IPS-NIHi11 (cell line): ENCODE measurements around the gene NOS1AP.
A peak's percentile ranks its signal among the peaks of the same experiment; 100 is the strongest.
"Not testable (repeated sequence)": the region's sequence is repeated elsewhere in the genome, so short reads cannot be mapped to it uniquely, and the experiment has no call there.

ENCODE experiments used
- DNase-seq: peaks from one replicate; pipeline ENCODE4 v3.0.0; 2012; ENCODE audit warnings: mixed read lengths, low spot score

NOS1AP gene

GRCh38 chr1:162069334-162070093, at the start of gene NOS1AP:
Gene NOS1AP (plus strand): TSS chr1:162069691. CDS start chr1:162070178, 487 bp downstream.
- DNase-seq: peak; percentile 92

DNA sequence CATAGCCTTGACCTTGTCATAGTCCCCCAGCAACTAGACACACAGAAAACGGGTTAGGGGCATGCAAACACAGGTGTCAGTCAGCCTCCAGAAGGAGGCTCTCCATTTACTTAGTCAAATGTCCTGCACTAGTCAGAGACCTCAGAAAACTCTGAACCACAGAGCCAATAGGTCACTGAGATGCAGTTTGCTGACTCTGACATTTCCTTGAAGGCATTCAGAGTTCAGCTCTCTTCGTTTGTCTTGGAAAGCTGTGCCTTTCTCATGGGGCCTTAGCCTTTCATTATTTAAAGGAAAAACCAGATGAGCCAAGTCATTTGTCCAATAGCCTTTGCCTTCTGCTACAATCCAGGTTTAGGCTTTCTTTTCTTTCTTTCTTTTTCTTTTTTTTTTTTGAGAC, 49.3 kb upstream of the NOS1AP start:
- no peak for DNase-seq

GRCh38 chr1:162021124-162021523, 48.4 kb upstream of the NOS1AP start:
- no peak for DNase-seq

DNA sequence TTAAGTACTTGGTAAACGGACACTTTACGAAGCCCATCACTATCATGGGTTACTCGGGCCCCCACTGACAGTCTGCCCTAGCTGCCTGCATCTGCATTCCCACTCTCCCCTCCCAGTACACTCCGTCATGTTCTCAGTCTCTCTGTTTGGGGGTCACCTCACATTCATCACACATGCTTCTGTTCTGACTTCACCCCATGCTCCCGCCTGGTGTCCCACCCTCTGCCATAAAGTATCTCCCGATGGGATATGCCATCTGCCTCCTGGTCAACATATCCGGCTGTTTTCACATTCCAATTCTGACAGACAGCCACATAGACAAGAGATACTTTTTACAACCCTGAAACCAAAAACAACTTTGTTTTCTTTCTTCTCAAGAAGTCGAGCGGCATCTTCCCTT, 46.9 kb upstream of the NOS1AP start:
- no peak for DNase-seq

DNA sequence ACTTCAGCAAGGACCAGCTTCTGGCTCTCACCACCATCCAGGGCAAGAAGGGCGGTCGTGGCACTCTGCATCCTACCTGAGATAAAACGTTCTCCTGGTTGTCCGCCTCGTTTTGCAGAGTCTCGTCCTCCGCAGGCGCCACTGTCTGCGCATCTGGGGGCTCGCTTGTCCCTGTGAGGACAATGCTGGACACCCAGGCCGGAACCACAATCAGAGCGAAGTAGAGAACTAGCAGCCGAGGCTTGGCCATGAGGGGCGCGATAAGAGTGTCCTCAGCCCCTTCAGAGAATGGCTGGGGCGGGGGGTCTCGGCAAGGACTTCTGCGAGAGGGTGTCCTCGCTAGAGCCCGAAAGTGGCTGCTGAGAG, 46.3 kb upstream of the NOS1AP start:
- DNase-seq: no peak

DNA sequence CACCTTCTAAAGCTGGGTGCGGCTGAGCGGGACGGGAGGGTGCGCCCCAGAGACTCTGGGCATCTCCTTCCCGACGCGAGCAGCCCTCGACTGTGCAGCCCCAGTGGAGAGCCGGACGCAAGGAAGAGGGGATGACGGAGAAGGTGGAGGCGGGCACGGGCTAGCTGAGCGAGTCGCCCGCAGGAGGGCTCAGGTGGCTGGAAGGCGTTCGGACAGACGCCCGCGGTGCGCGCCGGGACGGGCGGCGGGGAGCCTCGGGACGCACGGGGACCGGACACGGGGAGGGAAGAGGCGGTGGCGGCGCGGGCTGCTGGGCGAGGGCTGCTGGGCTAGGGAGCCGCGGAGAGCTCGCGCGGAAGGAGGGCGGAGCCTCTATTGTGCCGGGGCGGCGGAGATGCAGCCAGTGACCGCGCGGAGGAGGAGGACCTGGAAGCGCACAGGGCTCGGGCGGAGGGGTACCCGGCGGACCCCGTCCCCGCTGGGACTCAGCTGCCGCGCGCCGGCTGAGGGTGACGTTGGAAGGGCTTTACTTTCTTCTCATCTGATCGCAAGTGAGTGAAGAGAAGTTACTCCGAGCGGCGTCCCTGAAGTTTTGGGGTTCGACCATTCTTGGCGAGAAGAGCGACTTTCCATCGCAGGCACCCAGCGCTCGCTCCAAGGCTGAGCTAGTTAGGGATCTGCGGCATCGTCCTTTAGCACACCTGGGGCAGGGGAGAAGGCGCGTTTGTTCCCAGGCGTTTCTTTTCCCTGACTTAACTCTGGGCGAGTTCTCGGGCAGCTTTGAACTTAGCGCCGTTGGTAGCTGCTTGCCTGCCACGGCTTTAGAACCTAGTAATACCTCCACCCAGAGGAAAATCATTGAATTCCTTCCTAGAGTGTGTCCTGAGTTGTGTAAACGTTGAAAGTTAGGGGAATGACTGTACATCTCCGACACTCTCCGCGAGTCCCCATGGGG, 45.7 kb upstream of the NOS1AP start, which contains the start of gene OLFML2B:
Gene OLFML2B (minus strand): TSS at position 323 of the 955 bp plus-strand sequence. CDS start 439 bp downstream, outside the sequence.
- peak; percentile 88 for DNase-seq

- no peak for DNase-seq
These were observed 44.0 kb upstream of the NOS1AP start for GRCh38 chr1:162025541-162025940.

GRCh38 chr1:162026881-162027280, 42.6 kb upstream of the NOS1AP start:
- DNase-seq: no peak

GRCh38 chr1:162028726-162029125, 40.8 kb upstream of the NOS1AP start:
- DNase-seq: no peak

GRCh38 chr1:162029157-162029556, 40.3 kb upstream of the NOS1AP start:
- DNase-seq: no peak

DNA sequence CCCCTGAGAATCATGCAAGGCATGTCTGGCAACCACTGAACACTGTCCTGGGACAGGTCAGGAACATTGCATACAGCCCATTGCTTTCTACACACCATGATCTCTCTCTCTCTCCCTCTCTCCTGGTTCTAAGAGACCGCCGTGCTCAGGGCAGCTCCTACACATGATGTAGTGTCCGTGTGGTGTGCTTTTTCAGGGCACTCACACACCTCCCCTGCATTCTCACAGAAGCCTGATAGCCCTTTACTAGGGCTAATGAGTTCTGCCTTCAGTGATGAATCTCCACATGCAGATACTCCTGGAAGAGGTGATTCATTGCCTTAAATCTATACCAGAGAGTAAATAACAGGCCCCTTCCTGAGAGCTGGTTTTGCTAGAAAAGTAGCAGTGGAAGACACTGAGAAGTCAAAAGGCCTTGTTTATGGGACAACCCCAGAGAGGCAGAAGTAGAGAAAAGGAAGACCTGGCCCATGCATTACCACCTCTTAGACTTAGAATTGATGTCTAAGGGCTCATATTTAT, 38.7 kb upstream of the NOS1AP start:
- DNase-seq: no peak

GRCh38 chr1:162033428-162033827, 36.1 kb upstream of the NOS1AP start:
- no peak for DNase-seq

GRCh38 chr1:162035241-162035640, 34.2 kb upstream of the NOS1AP start:
- DNase-seq: peak; percentile 29

- no peak for DNase-seq
These were observed 33.3 kb upstream of the NOS1AP start for GRCh38 chr1:162036163-162036562.

- no peak for DNase-seq
These were observed 30.9 kb upstream of the NOS1AP start for GRCh38 chr1:162038624-162039023.

DNA sequence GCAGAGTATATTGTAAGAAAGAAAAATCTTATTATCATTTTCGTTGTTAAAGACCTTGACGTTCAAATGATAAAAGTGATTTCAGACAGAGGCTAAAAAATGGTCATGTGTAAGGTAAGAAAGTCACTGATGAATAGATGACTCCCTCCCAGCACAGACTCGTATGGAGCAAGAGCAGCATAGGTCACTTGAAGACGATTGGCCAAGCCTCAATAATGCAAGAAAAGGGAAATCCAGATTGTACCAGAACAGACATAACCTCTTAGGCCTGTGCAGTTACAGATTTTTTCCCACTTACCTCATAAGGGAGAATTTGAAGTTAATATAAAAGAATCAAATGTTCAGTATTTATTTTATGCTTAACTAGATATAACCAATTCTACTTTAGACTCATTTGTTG, 29.5 kb upstream of the NOS1AP start:
- DNase-seq: no peak

DNA sequence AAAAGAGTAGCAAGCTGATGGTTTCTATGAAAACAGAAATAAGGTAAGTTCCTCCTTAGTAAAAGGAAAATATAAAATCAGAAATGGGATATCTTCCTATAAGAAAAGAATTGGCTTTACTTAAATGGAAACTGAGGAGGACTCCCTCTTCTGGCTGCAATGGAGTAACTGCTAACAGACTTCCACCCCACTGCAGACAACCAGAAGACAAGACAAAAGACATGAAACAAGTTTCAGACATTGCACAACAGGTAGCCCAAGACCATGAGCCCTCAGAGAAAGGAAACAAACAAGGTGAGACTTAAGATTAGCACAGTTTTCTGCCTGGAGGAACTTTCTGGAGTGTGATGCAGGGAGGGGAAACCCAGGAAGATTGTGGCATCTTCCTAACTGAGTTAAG, 28.8 kb upstream of the NOS1AP start:
- peak; percentile 43 for DNase-seq

DNA sequence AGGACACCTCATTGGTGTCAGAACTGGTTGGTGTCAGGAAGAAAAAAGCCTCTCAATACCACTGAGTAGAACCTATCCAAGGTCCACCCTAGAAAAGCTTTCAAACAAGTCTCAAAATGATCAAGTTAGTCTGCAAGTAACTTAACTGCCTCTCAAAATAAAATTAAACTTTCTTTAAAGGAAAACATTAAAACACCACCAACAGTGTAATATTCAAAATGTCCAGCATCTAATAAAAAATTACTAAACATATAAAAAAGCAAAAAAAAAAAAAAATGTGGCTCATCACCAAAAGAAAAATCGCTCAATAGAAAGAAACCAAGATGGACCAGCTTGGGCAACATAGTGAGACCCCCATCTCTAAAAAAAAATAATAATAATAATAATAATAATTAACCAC, 27.1 kb upstream of the NOS1AP start:
- DNase-seq: no peak

GRCh38 chr1:162046921-162047320, 22.6 kb upstream of the NOS1AP start:
- no peak for DNase-seq

GRCh38 chr1:162053949-162054348, 15.5 kb upstream of the NOS1AP start:
- not testable (repeated sequence) for DNase-seq

DNA sequence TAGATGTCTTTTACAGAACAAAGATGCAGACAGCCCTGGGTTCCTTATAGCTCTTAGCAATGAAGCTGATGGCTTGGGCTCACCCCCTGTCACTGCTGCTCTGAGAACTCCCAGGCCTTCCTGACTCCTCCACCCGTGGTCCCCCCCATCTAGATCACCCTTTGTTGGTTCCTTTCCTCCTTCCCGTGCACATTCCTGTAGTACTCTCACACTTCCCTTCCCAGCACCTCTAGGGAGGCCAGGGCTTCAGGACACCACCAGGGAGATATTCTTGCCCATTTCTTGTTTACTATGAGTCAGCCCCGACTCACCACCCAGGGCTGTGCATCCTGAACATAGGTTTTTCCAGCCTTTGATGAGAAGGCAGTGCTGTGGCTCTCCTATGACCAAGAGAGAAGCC, 14.4 kb upstream of the NOS1AP start:
- DNase-seq: no peak

DNA sequence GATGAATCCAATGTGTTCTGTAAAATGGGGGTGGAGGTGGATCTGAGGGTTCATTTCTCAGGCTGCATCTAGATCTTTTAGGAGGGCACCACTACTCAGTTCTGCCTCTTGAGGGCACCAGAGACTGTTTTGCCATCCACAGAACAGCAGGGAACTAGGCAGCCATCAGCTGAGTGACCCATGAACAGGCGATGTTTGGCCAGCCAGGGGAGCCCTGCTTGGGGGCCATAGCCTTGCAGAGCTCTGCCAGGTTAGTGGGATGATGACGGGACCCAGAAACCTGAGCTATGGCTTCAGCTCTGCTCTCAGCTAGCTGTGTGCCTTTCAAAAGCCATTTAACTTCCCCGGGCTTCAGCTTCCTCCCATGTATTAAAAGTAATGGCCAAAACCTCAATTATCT, 13.4 kb upstream of the NOS1AP start:
- peak; percentile 84 for DNase-seq

DNA sequence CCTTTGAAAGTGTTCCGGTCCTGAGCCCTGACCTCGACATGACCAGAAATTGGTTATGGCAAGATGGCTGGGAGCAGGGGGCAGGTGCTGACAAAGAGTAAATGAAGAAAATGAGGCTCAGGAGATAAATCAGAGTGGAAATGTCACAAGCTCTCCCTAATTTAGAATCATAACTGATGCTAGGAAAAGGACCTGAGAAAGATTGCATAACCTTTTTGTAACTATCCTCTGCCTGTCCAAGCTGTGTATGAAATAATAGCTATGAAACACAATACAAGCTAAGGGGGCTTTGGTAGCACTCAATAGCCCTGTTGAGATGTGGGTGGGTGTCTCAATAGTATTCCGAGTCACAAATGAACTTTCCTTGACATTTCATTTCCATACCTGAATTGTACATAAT, 12.9 kb upstream of the NOS1AP start:
- DNase-seq: no peak
